GM18873 (cell line): Measurements from ENCODE around the gene DNAJB14.
A peak's percentile ranks its signal among the peaks of the same experiment; 100 is the strongest.

Experiments
- ATAC-seq: cut with Tn5 transposase; IDR thresholded peaks from one replicate; pipeline ENCODE4 v1.9.1; 2021; ENCODE audit warnings: mild to moderate bottlenecking, moderate library complexity, moderate number of reproducible peaks; ENCODE audit not compliant: unreplicated experiment, low FRiP score

The DNAJB14 gene

DNA sequence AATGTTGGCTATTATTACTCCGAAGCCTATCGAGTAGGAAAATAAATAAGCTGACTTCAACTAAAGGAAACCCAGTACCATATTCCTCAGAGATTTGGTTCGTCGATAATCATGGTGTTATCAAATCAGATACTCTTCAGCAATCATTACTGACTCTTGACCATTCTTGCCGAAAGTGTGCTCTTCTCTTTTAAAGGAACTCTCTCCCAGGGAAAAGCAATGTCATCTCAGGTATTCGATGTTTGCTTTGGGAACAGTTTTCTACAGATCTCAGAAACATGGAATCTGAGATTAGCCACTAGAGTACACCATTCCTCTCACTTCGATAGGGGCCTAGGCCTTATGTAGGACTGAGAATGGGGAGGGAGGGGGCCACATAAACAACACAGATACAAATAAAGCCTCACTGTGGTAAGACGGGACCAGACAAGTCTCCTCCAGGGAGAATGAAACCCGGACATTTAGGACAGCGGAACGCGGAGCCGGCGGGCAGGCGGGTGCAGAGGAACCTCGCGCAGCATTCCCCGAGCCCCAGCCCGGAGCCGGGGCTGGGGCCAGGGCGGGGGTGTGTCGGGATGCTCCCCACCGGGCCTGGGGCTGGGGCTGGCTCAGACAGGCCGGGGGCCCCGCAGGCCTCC lies 581 bp downstream of the DNAJB14 start:
- ATAC-seq = no peak

DNA sequence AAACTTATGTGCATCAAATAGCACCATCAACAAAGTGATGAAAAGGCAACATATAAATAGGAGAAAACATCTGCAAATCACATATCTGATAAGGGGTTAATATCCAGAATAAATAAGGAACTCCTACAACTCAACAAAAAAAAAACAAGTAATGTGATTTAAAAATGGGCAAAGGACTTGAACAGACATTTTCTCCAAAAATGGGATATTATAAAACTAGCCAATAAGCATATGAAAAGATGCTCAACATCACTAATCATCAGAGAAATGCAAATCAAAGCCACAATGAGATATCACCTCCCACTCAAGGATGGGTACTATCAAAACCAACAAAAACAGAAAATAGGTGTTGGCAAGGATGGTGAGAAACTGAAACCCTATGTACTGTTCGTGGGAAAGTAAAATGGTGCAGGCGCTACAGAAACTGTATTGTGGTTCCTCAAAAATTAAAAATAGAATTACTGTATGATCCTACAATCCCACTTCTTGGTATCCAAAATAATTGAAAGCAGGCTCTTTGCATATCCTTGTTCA lies 2.4 kb downstream of the DNAJB14 start:
- no peak for ATAC-seq

DNA sequence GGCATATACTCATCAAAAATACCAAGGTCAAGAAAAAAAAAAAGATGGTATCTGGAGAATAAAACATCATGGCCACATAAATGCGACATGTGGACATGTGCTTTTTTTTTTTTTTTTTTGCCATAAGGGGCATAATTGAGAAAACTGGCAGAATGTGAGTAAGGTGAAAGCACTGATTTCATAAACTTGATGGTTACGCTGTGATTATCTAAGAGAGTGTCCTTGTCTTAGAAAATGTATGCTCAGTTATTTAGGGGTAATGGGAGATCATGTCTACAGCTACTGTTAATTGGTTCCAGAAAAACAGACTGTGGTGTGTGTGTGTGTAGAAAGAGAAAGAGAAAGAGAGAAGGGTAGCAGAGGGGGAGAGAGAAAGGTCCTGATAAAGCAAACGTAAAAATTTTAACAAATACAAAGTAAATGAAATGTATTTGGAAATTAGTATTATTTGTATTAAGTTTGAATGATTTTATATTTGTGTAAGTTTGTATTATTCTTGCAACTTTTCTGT lies 8.1 kb downstream of the DNAJB14 start:
- no peak for ATAC-seq

DNA sequence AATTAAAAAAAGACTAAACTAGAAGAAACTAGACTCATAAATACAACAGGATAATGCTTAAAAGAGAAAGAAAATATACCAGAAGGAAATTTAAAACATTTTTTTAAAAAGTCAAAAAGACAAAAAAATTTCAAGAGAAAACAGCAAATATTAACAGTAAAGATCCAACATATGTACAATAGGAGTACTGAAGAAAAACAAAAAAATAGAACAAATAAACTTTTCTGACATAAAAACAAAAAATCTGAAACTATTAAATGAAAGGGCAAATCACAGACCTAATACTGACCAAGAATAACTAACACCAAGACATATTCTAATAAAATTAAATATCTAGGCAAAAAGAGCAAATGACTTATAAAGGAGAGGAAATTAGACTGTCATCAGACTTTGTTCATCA lies 11.5 kb downstream of the DNAJB14 start:
- no peak for ATAC-seq

DNA sequence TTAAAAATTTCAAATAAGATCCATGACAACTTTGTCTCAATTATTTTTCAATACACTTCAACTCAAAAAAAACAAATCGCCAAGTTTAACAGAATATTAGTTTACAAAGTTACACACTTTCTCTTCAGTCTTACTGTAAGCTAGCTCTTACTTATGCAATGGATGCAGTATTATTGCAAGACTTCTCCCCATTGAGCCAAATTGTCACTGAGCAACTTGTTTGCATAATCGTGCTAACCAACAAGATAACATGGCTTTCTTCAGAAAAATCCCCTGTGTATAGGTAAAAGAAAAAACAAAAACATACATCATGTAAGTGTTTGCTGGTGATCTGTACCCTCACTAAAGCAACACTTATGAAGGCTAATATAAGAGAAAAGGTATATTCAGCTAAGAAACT lies 18.9 kb downstream of the DNAJB14 start:
- no peak for ATAC-seq

DNA sequence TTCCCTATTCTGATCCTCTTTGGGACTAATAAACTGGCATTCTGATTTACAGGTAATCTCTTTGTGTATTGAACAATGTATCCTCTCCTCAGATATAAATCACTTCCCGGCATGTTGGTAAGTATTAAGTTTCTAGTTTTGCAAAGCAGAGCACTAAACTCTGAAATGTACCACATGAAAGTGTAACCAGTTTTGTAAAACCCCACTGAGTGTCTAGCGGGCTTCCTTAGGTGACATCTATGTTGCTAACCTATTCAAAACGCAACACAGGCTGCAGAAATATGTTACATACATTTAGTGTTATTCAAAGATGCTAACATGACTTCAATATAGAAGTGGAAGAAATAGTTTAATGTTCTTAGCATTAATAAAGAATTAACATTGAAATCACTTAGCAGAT lies 25.2 kb downstream of the DNAJB14 start:
- no peak for ATAC-seq

DNA sequence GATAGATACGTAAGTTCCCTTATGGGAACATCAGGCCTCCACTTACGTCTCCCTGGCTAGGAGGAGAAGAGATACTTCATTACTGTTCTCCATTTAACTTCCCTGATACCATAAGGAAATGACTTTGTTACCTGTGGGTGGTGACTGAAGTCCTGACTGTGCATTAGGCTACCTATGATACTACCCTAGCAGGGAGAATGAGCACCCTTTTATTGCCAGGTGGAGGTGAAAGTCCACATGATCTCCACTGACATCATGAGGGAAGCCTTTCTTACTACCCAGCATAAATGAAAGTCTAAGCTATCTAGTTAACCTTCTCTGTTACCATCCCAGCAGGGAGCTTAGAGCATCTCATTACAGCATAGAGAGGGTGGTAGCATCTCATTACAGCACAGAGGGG lies 27.8 kb downstream of the DNAJB14 start:
- no peak for ATAC-seq

DNA sequence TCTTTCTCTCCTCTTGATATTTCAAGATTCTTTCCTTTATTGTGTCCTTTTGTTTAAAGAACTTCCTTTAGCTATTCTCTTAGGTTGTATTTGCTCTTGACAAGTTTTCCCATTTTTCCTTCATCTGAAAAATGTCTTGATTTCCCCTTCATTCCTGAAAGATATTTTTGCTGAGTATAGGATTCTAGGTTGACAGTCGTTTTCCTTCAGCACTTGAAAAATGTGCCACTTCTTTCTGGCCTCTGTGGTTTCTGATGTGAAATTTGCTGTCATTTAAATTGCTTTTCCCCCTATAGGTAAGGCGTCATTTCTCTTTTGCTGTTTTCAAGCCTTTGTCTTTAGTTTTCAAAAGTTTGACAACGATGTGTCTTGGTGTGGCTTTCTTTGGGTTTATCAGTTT lies 28.8 kb downstream of the DNAJB14 start:
- no peak for ATAC-seq

DNA sequence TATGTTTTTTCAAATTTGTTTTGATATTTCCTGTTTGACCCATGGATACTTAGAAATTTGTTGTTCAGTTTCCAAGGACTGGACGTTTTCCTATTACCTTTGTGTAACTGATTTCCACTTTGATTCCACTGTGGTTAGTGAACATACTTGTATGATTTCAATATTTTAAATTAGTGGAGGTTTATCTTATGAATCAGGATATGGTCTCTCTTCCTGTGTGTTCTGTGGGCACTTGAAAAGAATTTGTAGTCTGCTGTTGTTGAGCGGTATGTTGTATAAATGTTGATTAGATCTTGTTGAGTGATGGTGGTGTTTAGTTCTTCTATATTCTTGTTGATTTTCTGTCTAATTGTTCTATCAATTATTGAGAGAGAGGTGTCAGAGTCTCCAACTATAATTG lies 31.0 kb downstream of the DNAJB14 start:
- ATAC-seq = no peak

DNA sequence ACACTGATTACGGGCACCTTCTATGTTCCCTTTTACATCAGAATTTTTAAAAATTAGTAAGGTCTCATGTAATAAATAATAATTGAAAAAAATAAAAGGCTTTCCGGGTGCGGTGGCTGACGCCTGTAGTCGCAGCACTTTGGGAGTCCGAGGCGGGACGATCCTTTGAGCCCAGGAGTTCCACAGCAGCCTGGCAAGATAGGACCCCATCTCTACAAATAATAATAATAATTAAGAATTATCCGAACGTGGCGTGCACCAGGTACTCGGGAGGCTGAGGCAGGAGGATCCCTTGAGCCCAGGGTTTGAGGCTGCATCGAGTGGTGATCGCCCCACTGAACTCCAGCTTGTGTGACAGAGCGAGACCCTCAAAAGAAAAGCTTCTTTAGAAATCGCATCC lies 51.4 kb downstream of the DNAJB14 start:
- no peak for ATAC-seq

DNA sequence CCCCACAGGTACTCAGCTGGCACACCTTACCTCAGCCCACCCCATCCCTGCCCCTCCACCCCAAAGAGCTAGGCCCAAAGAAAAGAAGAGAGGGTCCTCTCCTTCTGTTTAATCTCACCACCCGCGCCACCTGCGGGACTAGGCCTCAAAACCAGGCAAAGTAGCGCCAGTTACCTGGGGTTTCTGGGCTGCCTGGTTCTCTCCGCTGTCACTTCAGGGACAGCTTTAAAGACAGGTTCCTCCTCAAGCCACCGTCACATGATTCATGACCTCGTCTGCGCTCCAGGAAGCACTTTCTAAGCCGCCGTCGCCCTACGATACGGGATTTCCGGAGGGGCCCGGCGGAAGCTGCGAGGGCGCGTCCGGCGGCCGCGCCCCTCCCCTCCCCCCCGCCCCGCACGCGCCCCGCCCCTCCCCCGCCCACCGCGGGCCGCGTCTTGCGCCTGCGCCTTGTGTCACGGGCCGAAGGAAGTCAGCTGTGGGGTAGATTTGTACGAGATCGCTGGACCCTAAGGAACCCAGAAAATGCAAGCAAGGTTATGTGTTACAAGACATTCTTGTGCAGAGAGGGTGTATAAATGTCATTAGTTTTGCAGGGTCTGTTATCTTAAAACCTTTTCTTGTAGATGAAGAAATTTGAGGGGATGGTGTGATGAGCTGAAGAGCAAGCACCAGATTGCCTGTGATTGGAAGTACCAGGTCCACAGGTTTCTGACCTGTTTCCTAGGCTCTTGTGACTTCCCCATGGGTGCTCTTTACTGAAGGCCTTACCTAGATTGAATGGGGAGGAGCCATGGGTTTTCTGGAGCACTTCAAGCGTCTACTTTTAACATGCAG lies 52.0 kb downstream of the DNAJB14 start, which contains the start of gene LAMTOR3:
Gene LAMTOR3, minus strand, starts transcription at position 267 of the 837 bp plus-strand sequence. CDS start 464 bp downstream, outside the sequence.
- ATAC-seq = peak; percentile 98

DNA sequence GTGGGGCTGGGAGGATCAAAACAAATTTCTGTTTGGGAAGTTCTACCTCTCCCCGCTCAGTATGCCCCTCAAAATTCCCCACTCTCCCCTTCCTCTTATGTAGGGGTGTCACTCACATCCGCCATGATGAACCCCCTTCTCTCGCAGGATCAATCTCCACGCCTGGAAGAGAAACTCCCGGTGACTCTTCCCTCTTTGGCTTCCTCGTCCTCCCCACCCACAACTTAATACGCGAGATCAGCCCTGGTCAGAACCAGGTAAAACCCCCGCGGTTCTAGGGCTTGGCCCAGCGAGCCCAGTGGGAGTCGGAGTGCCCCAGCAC lies 52.6 kb downstream of the DNAJB14 start:
- no peak for ATAC-seq

DNA sequence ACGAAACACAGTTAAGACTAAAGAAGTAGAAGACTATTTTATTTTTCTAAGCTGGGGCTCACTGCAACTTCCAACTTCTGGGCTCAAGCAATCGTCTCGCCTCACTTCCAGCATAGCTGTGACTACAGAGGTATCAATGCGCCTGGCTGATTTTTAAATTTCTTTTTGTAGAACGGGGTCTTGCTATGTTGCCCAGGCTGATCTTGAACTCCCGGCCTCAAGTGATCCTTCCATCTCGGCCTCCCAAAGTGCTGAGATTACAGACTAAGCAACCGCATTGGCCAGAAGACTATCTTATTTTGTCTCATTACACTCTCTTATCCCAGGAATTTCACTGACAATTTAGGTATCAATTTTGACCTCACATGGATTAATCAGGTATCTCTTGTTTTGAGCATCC lies 53.4 kb downstream of the DNAJB14 start:
- no peak for ATAC-seq

DNA sequence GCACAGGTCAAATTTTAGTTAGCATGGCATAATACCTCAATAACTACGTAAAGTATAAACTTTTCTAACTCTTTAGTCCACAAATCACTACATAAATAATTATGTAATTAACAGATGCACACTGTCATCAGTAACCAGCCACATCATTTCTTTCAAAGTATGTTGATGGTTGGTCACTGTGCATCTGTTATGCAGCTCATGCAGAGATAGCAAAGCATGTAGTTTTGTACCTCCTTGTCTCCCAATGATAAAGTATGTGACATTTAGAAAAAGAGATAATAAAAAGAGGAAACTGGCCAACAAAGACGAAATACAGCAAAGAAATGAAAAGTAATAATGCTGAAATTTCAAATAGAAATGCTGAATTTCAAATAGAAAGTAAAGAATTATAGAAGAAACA lies 55.1 kb downstream of the DNAJB14 start:
- no peak for ATAC-seq

DNA sequence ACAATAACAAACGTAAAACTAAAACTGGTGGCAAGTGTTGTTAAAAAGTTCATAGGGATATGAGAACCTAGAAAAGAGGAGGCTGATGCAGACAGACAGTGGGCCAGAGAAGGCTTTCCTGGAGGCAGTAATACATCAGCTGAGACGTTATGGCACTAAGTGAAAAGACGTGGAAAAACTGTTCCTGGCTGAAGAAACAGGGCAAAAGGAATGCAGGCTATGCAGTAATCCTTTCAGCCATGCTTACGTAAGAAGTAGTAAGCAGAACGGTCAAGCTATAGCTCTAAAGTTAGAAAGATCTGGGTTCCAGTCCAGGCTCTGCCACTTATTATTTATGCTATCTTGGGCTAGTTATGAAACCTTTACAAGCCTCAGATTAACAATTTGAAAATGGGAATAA lies 58.6 kb downstream of the DNAJB14 start:
- ATAC-seq = no peak

DNA sequence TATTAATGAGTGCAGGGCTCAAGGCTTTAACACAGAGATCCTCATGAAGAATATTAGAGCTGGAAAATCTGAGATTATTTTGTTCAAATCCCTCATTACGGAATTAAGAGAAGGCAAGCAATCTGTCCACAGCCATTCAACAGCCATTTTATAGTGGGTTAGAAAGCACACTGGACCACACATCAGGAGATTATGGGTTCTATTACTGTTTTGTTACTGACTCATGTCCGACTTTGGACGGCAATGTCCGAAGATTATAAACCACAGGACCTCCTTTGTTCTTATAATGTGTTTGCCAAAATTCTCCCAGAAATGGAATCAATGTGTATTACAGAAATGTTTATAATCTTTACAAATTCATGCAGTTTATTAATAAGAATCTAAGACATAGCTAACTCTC lies 60.3 kb downstream of the DNAJB14 start:
- no peak for ATAC-seq

DNA sequence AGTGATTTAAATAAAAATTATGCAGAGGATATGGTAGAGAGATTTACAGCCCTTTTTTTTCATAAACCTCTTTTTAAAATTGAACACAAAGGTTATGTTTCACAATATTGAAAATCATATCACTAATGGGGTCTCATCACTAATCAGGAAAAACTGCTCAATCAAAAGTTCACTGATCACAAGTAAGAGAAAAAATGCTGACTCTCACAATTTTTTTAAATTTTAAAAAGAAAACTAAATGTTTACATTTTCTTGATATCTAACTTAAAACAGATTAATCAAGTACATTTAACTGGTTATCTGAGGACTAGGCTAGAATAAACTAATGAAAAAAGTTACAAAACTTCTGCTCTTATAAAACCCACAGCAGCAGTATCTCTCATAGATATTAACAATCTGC lies 60.7 kb downstream of the DNAJB14 start:
- no peak for ATAC-seq

DNA sequence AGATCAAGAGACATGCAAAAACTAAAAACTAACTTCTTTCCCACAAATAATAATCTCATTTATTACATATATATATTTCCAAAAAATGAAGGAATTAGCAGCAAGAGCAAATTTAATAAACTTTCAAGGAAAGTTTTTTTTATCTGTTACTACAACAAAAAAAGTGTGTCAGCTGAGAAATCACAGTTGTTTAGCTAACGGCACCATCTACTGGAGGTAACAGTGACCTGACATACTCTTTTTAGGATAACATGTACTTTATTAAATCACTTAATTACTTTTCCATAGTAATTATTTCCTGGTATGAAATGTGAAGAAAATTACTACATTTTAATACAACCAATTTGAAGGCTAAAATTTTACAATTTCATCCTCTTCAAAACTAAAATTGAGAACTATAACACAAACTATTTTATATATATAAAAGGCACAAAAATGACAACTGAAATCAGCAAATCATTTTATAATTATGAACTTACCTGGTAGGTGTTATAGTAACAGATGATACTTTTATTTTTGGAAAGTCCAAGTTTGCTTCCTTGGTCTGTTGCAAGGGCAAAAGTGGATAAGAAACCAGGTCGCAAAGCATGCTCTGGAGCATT lies 61.3 kb downstream of the DNAJB14 start:
- ATAC-seq = no peak

DNA sequence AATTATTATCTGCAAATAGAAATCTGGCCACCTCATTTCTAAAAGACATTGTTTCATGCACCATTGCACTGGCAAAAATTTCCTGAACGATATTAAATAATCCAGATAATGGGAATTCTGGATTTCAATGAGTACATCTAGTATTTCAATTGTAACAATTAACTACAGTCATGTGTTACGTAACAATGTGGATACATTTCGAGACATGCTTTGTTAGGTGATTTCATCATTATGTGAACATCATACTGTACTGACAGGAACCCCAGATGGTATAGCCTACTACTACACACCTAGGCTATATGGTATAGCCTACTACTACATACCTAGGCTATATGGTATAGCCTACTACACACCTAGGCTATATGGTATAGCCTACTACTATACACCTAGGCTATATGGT lies 67.0 kb downstream of the DNAJB14 start:
- ATAC-seq = no peak

DNA sequence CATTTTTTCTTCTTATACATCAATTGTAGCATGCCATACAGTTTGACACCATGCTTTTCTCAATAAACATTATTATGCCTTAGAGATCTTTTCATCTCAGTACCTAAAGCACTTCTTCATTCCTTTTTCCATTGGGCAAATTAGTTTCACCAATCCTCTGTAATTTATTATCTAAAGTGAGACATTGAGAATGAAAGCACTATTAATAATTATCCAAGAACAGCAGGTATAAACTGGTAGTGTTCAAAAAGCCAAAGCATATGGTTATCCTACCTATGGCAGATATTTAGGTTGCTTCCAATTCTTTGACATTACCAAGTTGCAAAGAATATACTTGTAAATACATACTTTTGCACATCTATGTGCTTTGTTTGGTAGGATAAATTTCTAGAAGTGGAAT lies 67.8 kb downstream of the DNAJB14 start:
- no peak for ATAC-seq

DNA sequence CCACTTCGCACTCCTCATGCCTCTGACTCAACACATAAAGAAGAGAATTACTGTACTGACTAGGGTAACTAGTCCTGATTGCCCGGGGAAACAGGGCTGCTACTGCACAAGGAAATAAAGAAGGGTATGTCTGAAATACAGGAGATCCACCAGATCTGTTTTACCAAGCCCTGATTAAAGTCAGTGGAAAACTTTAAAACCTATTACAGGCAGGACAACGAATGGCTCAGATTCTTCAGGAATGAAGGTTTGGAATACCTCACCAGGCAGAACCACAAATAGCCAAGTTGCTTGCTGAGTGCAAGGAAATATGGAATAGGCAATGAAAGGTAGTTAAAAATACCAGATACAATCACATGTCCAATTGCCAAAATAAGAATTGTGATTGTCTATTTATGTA lies 69.5 kb downstream of the DNAJB14 start:
- no peak for ATAC-seq
